ENCODE results near the gene OVOL1. TPM values are rescaled to one million over a fixed set of nuclear protein-coding genes. Genes with fewer than 3 reads are reported as not detected.

Gene OVOL1
- total and polyA plus RNA-seq, 2 of the 13 experiments (the other 11 are each of a cell fraction or from before 2014, with no cell fraction given): 0.01 TPM; not detected in 1

- in situ Hi-C loops (cut with HindIII; ENCODE audit: extremely low pct_ligation_motif_present, low pct_unique_long_range_greater_than_20kb): no loop called here
- no peak overlapping the region for H2AFZ ChIP-seq (ENCODE audit: low read length)
- peak overlapping the region; percentile 52 for H3K4me2 ChIP-seq (ENCODE audit: low read depth, low read length)
- intact Hi-C loops (cut with micrococcal nuclease; ENCODE audit: unreplicated experiment): no loop called here
- FAIRE-seq: peak; percentile 43
- DNase-seq (ENCODE audit: low spot score): no peak
- H3K4me3 ChIP-seq (replicated peaks in 1 of 3; ENCODE audit: insufficient read depth in 1 of 3, low read depth in 2 of 3, low read length in 3 of 3): no peak overlapping the region
- BruUV-seq (replicated peaks): no TSS peak
- whole genome bisulfite sequencing (ENCODE audit: low lambda C conversion rate): 23% methylated on average over 3 of the region's 3 CpGs
- H4K20me1 ChIP-seq (ENCODE audit: insufficient read depth, low read length): no peaks in the 10 kb centered on the region
- H3K4me1 ChIP-seq (ENCODE audit: insufficient read depth, low read length): peaks cover 39% of the 10 kb centered on the region
- H3K27ac ChIP-seq (ENCODE audit: extremely low read length, insufficient read depth, low read length): peak overlapping the region; percentile 67
- ChIA-PET POLR2A (interaction anchor here (0.7 to 1.9 kb wide), 6 partner anchors 15 to 181 kb away, joined by 3 to 4 read pairs (median 4); partner anchors contain the start of genes CCDC85B, MUS81 and RELA), CTCF (ENCODE audit: low intra/inter-chr PET ratio, low total read pairs) (interaction anchor here (0.9 kb wide), 1 partner anchor 25 kb away, joined by 4 read pairs; no protein-coding TSS in a partner anchor)
- H3K79me2 ChIP-seq (ENCODE audit: insufficient read depth, low read length): no peaks in the 10 kb centered on the region
- peak; percentile 29 for ATAC-seq
- no peak overlapping the region for H3K9ac ChIP-seq (ENCODE audit: insufficient read depth, low read depth, low read length)
- no peaks in the 10 kb centered on the region for H3K27me3 ChIP-seq (ENCODE audit: control insufficient read depth in 1 of 2, insufficient read depth in 2 of 2, low read length in 2 of 2)
- no peaks in the 10 kb centered on the region for H3K9me3 ChIP-seq (ENCODE audit: low read length)
- TF ChIP-seq ZBTB1 (CRISPR knock-in tag; IDR thresholded peaks at IDR 0.05; ENCODE audit: borderline replicate concordance) (no peak), SIN3B (IDR thresholded peaks at IDR 0.05; ENCODE audit: low read length) (no peak), TCF12 (IDR thresholded peaks at IDR 0.05) (no peak), TCF12 (CRISPR knock-in tag; IDR thresholded peaks at IDR 0.05) (no peak), ZNF350 (CRISPR knock-in tag; IDR thresholded peaks at IDR 0.05; ENCODE audit: borderline replicate concordance, low read depth) (no peak), ZIK1 (CRISPR knock-in tag; IDR thresholded peaks at IDR 0.05; ENCODE audit: borderline replicate concordance, low read depth) (no peak), ISL2 (CRISPR knock-in tag; IDR thresholded peaks at IDR 0.05) (no peak), ZNF839 (CRISPR knock-in tag; IDR thresholded peaks at IDR 0.05; ENCODE audit: borderline replicate concordance) (no peak), ZBTB37 (CRISPR knock-in tag; IDR thresholded peaks at IDR 0.05) (no peak), ZMYM3 (CRISPR knock-in tag; IDR thresholded peaks at IDR 0.05) (no peak)
- no peaks in the 10 kb centered on the region for H3K36me3 ChIP-seq (replicated peaks in 1 of 2; ENCODE audit: control insufficient read depth in 1 of 2, insufficient read depth in 2 of 2, low read length in 2 of 2)
Measured at GRCh38 chr11:65843811-65844210, 56.9 kb downstream of the OVOL1 start.

All from HepG2 (cell line).